ENCODE data around the gene ICAM1. TPM values are rescaled to one million over a fixed set of nuclear protein-coding genes. Genes with fewer than 3 reads are reported as not detected.

ICAM1 gene
- total RNA-seq, 4 donors from 2014 or later: 5.0 to 10.5 (median 7.7) TPM

DNA sequence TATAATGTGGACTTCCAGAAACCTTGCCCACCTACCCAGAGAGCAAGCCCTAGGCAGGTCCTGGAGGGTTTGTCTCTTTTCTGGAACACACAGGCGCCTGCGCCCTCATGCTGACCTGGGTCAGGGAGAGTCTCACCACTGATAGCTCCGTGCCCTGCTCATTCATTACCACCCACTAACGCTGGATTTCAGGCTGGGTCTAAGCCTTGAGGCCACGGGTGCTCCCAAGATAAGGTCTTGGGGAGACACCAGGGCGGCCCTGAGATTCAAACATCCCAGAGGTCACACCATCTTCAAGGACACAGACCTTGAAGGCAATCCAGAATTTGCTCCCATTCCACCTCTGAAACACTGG, 44.9 kb upstream of the ICAM1 start:
- intact Hi-C loops (cut with DNase I; ENCODE audit: low total_unique reads) (loop anchor here (5.0 kb wide), 1 partner anchor 34 kb away; the partner anchor contains the start of gene DNMT1), in situ Hi-C loops (cut with MboI; ENCODE audit: low sequenced_read_pairs in 4 of 4) (loop anchor here in 2 of 4 donors (25.0 kb wide), 1 partner anchor 289 kb away; the partner anchor contains the start of gene OLFM2 (in 2 of the 2))
- DNase-seq: no peak
- H3K27me3 ChIP-seq: peaks cover 5 to 21% (median 15%) of the 10 kb centered on the region in 3 donors
- H3K36me3 ChIP-seq: no peaks in the 10 kb centered on the region
- no peak for ATAC-seq
- H3K4me1 ChIP-seq: peaks cover 3 to 13% of the 10 kb centered on the region in 2 donors
- H3K9me3 ChIP-seq: no peaks in the 10 kb centered on the region
- no peak for TF ChIP-seq POLR2A (IDR thresholded peaks at IDR 0.05)
- TF ChIP-seq, protein P1, sequence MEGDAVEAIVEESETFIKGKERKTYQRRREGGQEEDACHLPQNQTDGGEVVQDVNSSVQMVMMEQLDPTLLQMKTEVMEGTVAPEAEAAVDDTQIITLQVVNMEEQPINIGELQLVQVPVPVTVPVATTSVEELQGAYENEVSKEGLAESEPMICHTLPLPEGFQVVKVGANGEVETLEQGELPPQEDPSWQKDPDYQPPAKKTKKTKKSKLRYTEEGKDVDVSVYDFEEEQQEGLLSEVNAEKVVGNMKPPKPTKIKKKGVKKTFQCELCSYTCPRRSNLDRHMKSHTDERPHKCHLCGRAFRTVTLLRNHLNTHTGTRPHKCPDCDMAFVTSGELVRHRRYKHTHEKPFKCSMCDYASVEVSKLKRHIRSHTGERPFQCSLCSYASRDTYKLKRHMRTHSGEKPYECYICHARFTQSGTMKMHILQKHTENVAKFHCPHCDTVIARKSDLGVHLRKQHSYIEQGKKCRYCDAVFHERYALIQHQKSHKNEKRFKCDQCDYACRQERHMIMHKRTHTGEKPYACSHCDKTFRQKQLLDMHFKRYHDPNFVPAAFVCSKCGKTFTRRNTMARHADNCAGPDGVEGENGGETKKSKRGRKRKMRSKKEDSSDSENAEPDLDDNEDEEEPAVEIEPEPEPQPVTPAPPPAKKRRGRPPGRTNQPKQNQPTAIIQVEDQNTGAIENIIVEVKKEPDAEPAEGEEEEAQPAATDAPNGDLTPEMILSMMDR (IDR thresholded peaks at IDR 0.05 in 4 of 5, conservative IDR thresholded peaks at IDR 0.05 in 1 of 5): no peak
- H3K27ac ChIP-seq: peak overlapping the region; percentile 54 to 64 (median 60)
- H3K4me3 ChIP-seq: no peak overlapping the region

- ATAC-seq (peak; percentile 60 to 70), DNase-seq (peak; percentile 54 to 70)
- Histone ChIP-seq H3K27ac (peak overlapping the region; percentile 54 to 64 (median 60)), H3K36me3 (no peaks in the 10 kb centered on the region), H3K9me3 (no peaks in the 10 kb centered on the region), H3K4me3 (no peak overlapping the region), H3K4me1 (peaks cover 3 to 13% of the 10 kb centered on the region in 2 donors), H3K27me3 (peaks cover 8 to 25% (median 19%) of the 10 kb centered on the region in 3 donors)
- in situ Hi-C loops (cut with MboI; ENCODE audit: low sequenced_read_pairs in 4 of 4): loop anchor here in 2 of 4 donors (25.0 kb wide), 1 partner anchor 289 kb away; the partner anchor contains the start of gene OLFM2 (in 2 of the 2)
- intact Hi-C loops (cut with DNase I; ENCODE audit: low total_unique reads): loop anchor here (5.0 kb wide), 1 partner anchor 34 kb away; the partner anchor contains the start of gene DNMT1
- TF ChIP-seq POLR2A (IDR thresholded peaks at IDR 0.05): no peak
- TF ChIP-seq, protein P1 (IDR thresholded peaks at IDR 0.05 in 4 of 5, conservative IDR thresholded peaks at IDR 0.05 in 1 of 5): no peak
Measured at GRCh38 chr19:10226376-10227025, 44.4 kb upstream of the ICAM1 start.

DNA sequence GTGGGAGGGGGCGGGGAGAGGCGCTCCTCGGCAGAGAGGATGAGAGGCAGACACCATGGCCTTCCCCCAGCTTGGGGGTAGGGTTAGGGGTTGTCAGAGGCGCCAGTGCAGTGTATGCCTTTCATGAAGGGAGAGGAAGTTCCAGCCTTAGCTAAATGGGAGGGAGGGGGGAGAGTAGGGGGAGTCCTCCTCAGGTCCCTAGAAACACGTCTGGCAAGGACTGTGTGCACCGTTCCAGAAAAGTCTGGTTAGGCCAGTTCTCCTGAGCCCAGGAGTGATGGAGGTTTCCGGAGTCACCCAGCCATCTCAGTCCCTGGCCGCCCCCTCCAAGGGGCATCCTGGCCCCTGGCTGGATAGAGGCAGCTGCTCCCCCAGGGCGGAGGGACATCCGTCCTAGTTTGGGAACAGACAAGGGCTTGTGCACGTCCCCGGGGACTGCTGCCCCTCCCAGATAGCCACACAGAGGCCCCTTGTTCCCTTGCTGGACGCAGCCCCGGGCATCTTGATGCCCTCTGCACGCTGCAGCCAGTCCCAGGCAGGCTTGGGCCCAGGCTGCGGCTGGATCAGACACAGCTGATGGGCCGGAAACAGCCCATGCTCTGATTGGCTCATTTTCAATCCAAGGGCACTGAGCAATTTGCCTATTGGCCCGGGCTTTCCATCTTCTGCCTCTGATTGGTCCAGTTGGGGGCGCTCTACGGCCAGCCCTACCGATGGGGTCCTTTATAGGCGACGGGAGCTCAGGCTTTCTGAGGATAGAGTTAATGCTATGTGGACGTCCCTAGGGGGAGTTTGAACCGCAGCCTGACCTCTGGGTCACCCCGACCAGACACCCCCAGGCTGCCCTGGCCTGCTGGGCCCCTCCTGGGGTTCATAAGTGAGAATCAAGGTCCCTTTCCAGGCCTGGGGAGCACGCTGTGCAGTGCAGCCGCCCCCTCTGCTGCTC, 43.6 kb upstream of the ICAM1 start:
- in situ Hi-C loops (cut with MboI; ENCODE audit: low sequenced_read_pairs in 4 of 4): loop anchor here in 2 of 4 donors (25.0 kb wide), 1 partner anchor 290 kb away; the partner anchor contains the start of gene OLFM2 (in 2 of the 2)
- peaks cover 3 to 13% of the 10 kb centered on the region in 2 donors for H3K4me1 ChIP-seq

GRCh38 chr19:10228393-10228792, 42.5 kb upstream of the ICAM1 start:
- Histone ChIP-seq H3K36me3 (no peaks in the 10 kb centered on the region), H3K4me1 (peaks cover 3 to 13% of the 10 kb centered on the region in 2 donors), H3K9me3 (no peaks in the 10 kb centered on the region), H3K4me3 (no peak overlapping the region), H3K27ac (peak overlapping the region in 1 of 4 donors; percentile 14), H3K27me3 (peaks cover 8 to 25% (median 19%) of the 10 kb centered on the region in 3 donors)
- in situ Hi-C loops (cut with MboI; ENCODE audit: low sequenced_read_pairs in 4 of 4): loop anchor here in 2 of 4 donors (25.0 kb wide), 1 partner anchor 291 kb away; the partner anchor contains the start of gene OLFM2 (in 2 of the 2)
- intact Hi-C loops (cut with DNase I; ENCODE audit: low total_unique reads): loop anchor here (5.0 kb wide), 1 partner anchor 36 kb away; the partner anchor contains the start of gene DNMT1
- DNase-seq (no peak), ATAC-seq (no peak)
- TF ChIP-seq POLR2A (IDR thresholded peaks at IDR 0.05): no peak
- TF ChIP-seq, protein P1 (IDR thresholded peaks at IDR 0.05 in 4 of 5, conservative IDR thresholded peaks at IDR 0.05 in 1 of 5): no peak

More for the DNA sequence above, 43.6 kb upstream of the ICAM1 start:
- H3K9me3 ChIP-seq: no peaks in the 10 kb centered on the region
- TF ChIP-seq, protein P1 (IDR thresholded peaks at IDR 0.05 in 4 of 5, conservative IDR thresholded peaks at IDR 0.05 in 1 of 5): no peak
- TF ChIP-seq POLR2A (IDR thresholded peaks at IDR 0.05): no peak
- no peak overlapping the region for H3K4me3 ChIP-seq
- DNase-seq (peak in 1 of 2 donors; percentile 49), ATAC-seq (peak in 1 of 2 donors; percentile 29)
- no peaks in the 10 kb centered on the region for H3K36me3 ChIP-seq
- intact Hi-C loops (cut with DNase I; ENCODE audit: low total_unique reads): loop anchor here (5.0 kb wide), 1 partner anchor 35 kb away; the partner anchor contains the start of gene DNMT1
- peaks cover 8 to 25% (median 19%) of the 10 kb centered on the region in 3 donors for H3K27me3 ChIP-seq
- peak overlapping the region; percentile 54 to 64 (median 60) for H3K27ac ChIP-seq
